Caco-2 (cell line): ENCODE results near the gene SYT7. TPM values are rescaled to one million over a fixed set of nuclear protein-coding genes. Genes with fewer than 3 reads are reported as not detected.
A peak's percentile ranks its signal among the peaks of the same experiment; 100 is the strongest.

Source experiments
- BruUV-seq: library from RNA; stranded (reverse); fragments of 400-500 nt; replicated peaks from 2 replicates; lab custom pipeline; 2021; lab: Mats Ljungman, UMichigan
- CTCF ChIA-PET: fragments of 300-600 bp; sonication (Branson Sonifier 250); formaldehyde crosslinking; loops from one replicate; lab custom pipeline; 2022; ENCODE audit warnings: antibody characterized with exemption; lab: Charles Lee
- POLR2A ChIA-PET: fragments of 300-600 bp; sonication (Branson Sonifier 250); formaldehyde crosslinking; loops from one replicate; lab custom pipeline; 2022; ENCODE audit warnings: antibody characterized with exemption; lab: Charles Lee
- DNase-seq, 2 experiments: peaks; one replicate each; pipeline versions ENCODE4 v3.0.0 to v3.0.0-alpha.2; 2020 to 2022
- H3K27me3 ChIP-seq: replicated peaks from 2 replicates; pipeline ENCODE4 v1.6.0; 2011; ENCODE audit warnings: low read length; ENCODE audit not compliant: control insufficient read depth, insufficient read depth
- H3K36me3 ChIP-seq: 2 replicates; pipeline ENCODE4 v1.5.1; 2011; ENCODE audit warnings: low read length; ENCODE audit not compliant: control insufficient read depth, insufficient read depth
- H3K4me1 ChIP-seq: fragments of 250-450 bp; sonication (Bioruptor Pico); 2 replicates; pipeline ENCODE4 v1.5.1; 2020; ENCODE audit warnings: mild to moderate bottlenecking
- H3K4me3 ChIP-seq: 2 replicates; pipeline ENCODE4 v1.5.1; 2011; ENCODE audit warnings: low read depth, mild to moderate bottlenecking, control low read depth, low read length
- H3K9me3 ChIP-seq: fragments of 250-450 bp; sonication (Bioruptor Pico); 2 replicates; pipeline ENCODE4 v1.5.1; 2020; ENCODE audit warnings: mild to moderate bottlenecking, moderate library complexity
- H3K27ac Mint-ChIP-seq: one replicate; pipeline ENCODE4 v1.8.0; 2022; ENCODE audit warnings: mixed read lengths; ENCODE audit not compliant: unreplicated experiment
- H3K27me3 Mint-ChIP-seq: one replicate; pipeline ENCODE4 v1.8.0; 2022; ENCODE audit warnings: mixed read lengths; ENCODE audit not compliant: insufficient read depth, unreplicated experiment
- H3K36me3 Mint-ChIP-seq: one replicate; pipeline ENCODE4 v1.8.0; 2022; ENCODE audit warnings: mild to moderate bottlenecking, mixed read lengths; ENCODE audit not compliant: insufficient read depth, unreplicated experiment
- H3K4me1 Mint-ChIP-seq: one replicate; pipeline ENCODE4 v1.8.0; 2022; ENCODE audit warnings: low read depth, mixed read lengths; ENCODE audit not compliant: unreplicated experiment
- H3K4me3 Mint-ChIP-seq: one replicate; pipeline ENCODE4 v1.8.0; 2022; ENCODE audit warnings: mild to moderate bottlenecking, moderate library complexity, mixed read lengths; ENCODE audit not compliant: unreplicated experiment
- H3K9me3 Mint-ChIP-seq: one replicate; pipeline ENCODE4 v1.8.0; 2022; ENCODE audit warnings: mixed read lengths; ENCODE audit not compliant: unreplicated experiment
- intact Hi-C: fragments of 100-400 bp; cut with micrococcal nuclease; formaldehyde crosslinking; loops from one replicate; pipeline ENCODE4 v1.10.0; 2022; ENCODE audit not compliant: unreplicated experiment
- total RNA-seq: library from RNA; stranded (reverse); gene quantifications from 2 replicates; pipeline ENCODE4 v1.2.3, GENCODE V29; 2022
- TF ChIP-seq, protein P1 (sequence below), 2 experiments: fragments of 200-600 bp in 1 of 2; IDR thresholded peaks; 1 replicate in 1 of 2; 2 replicates in 1 of 2; pipeline versions ENCODE4 v1.5.1 to v1.8.0; 2011 to 2022; ENCODE audit warnings: antibody characterized with exemption in 1 of 2, control low read depth in 1 of 2, inconsistent platforms in 1 of 2, low read depth in 1 of 2, low read length in 1 of 2, mild to moderate bottlenecking in 1 of 2, moderate library complexity in 1 of 2; ENCODE audit not compliant: insufficient read depth in 1 of 2, severe bottlenecking in 1 of 2, unreplicated experiment in 1 of 2

Gene SYT7
- total RNA-seq, 1 experiment from 2014 or later: 33.5 TPM

- TF ChIP-seq, protein P1, sequence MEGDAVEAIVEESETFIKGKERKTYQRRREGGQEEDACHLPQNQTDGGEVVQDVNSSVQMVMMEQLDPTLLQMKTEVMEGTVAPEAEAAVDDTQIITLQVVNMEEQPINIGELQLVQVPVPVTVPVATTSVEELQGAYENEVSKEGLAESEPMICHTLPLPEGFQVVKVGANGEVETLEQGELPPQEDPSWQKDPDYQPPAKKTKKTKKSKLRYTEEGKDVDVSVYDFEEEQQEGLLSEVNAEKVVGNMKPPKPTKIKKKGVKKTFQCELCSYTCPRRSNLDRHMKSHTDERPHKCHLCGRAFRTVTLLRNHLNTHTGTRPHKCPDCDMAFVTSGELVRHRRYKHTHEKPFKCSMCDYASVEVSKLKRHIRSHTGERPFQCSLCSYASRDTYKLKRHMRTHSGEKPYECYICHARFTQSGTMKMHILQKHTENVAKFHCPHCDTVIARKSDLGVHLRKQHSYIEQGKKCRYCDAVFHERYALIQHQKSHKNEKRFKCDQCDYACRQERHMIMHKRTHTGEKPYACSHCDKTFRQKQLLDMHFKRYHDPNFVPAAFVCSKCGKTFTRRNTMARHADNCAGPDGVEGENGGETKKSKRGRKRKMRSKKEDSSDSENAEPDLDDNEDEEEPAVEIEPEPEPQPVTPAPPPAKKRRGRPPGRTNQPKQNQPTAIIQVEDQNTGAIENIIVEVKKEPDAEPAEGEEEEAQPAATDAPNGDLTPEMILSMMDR (IDR thresholded peaks at IDR 0.05; ENCODE audit: insufficient read depth in 1 of 2, low read depth in 1 of 2, low read length in 1 of 2, severe bottlenecking in 1 of 2, unreplicated experiment in 1 of 2): no peak
- Histone ChIP-seq H3K4me3 (no peak overlapping the region), H3K4me1 (peaks cover 16% of the 10 kb centered on the region), H3K36me3 (no peaks in the 10 kb centered on the region), H3K27me3 (no peaks in the 10 kb centered on the region), H3K9me3 (no peaks in the 10 kb centered on the region)
- H3K27me3 Mint-ChIP-seq: no peaks in the 10 kb centered on the region
- CTCF ChIA-PET: interaction anchor here (0.5 to 2.1 kb wide), 3 partner anchors 42 to 87 kb away, joined by 4 to 8 read pairs (median 8); no protein-coding TSS in a partner anchor
- no peak overlapping the region for H3K4me3 Mint-ChIP-seq
- peaks cover 21% of the 10 kb centered on the region for H3K4me1 Mint-ChIP-seq
- intact Hi-C loops: no loop called here
- no peak overlapping the region for H3K27ac Mint-ChIP-seq
- H3K36me3 Mint-ChIP-seq: no peaks in the 10 kb centered on the region
- no peaks in the 10 kb centered on the region for H3K9me3 Mint-ChIP-seq
- POLR2A ChIA-PET: no interaction called here
- BruUV-seq: no TSS peak
- peak in 1 of 2 experiments; percentile 68 for DNase-seq
Observed at GRCh38 chr11:61489833-61490721, 90.8 kb downstream of the SYT7 start.

DNA sequence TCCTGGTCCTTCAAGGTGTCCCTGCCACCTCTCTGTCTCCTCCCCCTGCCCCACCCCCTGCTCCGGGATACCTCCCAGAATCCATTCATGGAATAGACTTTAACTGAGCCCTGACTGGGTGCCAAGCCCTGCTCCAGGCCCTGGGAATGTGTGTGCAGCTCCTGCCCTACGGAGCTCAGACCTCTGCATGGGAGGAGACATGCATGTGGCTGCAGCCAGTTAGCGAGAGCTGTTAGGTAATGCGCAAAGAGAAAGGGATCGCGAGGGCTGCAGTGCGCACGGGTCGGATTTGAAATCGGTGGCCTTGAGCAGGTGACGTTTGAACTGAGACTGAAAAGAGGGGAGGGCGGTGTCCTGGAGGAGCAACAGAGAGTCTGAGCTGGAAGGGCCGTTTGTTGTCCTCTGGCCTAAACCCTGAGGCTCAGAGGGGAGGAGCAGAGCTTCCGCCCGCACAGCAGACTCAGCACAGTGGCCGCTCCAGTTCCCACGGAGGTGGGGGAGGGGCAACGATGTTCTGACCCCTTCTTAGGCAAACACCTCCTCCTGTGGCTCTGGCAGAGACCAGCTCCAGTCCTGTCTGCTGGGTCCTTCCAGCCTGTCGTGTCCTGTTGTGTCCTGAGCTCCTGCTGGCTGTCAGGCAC lies 92.1 kb downstream of the SYT7 start:
- Mint-ChIP-seq H3K9me3 (no peaks in the 10 kb centered on the region), H3K36me3 (no peaks in the 10 kb centered on the region), H3K27ac (peak overlapping the region; percentile 29), H3K27me3 (no peaks in the 10 kb centered on the region), H3K4me3 (peak overlapping the region; percentile 61), H3K4me1 (peaks cover 24% of the 10 kb centered on the region)
- Histone ChIP-seq H3K4me1 (peaks cover 16% of the 10 kb centered on the region), H3K4me3 (no peak overlapping the region), H3K9me3 (no peaks in the 10 kb centered on the region), H3K36me3 (no peaks in the 10 kb centered on the region), H3K27me3 (no peaks in the 10 kb centered on the region)
- DNase-seq: peak; percentile 75 to 80
- POLR2A ChIA-PET: no interaction called here
- CTCF ChIA-PET: interaction anchor here (0.6 to 2.1 kb wide), 9 partner anchors 10 to 178 kb away, joined by 4 to 13 read pairs (median 5); no protein-coding TSS in a partner anchor
- BruUV-seq: no TSS peak
- TF ChIP-seq, protein P1 (IDR thresholded peaks at IDR 0.05; ENCODE audit: insufficient read depth in 1 of 2, low read depth in 1 of 2, low read length in 1 of 2, severe bottlenecking in 1 of 2, unreplicated experiment in 1 of 2): no peak
- intact Hi-C loops: no loop called here

DNA sequence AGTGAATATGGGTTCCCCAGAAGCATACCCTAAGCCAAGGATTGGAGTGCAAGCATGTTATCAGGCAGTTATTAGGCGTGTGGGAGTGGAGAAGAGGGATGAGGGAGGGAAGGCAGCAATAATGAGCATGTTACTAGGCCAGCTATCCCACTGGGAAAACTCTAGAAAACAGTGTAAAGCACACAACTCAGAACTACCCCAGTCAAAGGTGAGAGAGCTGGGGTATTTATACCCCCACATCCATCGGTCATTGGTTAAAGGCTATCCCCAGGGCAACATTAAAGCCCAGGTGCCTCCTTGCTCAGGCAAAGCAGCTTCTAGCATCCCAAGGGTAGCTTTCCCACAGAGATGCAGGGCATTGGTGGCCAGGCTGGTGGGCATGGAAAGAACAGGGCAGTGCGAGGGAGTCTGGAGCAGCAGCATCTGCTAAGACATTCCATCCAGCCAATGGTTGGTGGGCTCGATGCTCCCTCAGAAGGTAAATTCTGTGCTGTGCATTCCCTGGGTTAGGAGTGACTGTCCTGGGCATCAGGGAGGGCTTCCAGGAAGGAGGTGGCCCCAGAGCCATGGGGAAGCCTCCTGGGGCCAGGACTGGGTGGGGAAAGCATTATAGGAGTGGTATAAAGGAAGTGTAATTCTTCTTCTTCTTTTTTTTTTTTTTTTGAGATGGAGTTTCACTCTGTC lies 93.4 kb downstream of the SYT7 start:
- H3K27me3 Mint-ChIP-seq: no peaks in the 10 kb centered on the region
- Histone ChIP-seq H3K36me3 (no peaks in the 10 kb centered on the region), H3K4me3 (no peak overlapping the region), H3K9me3 (no peaks in the 10 kb centered on the region), H3K4me1 (peaks cover 16% of the 10 kb centered on the region), H3K27me3 (no peaks in the 10 kb centered on the region)
- no peak for DNase-seq
- TF ChIP-seq, protein P1 (IDR thresholded peaks at IDR 0.05; ENCODE audit: insufficient read depth in 1 of 2, low read depth in 1 of 2, low read length in 1 of 2, severe bottlenecking in 1 of 2, unreplicated experiment in 1 of 2): no peak
- H3K36me3 Mint-ChIP-seq: no peaks in the 10 kb centered on the region
- H3K27ac Mint-ChIP-seq: no peak overlapping the region
- CTCF ChIA-PET: interaction anchor here (0.7 kb wide), 1 partner anchor 246 kb away, joined by 3 read pairs; no protein-coding TSS in a partner anchor
- intact Hi-C loops: no loop called here
- H3K4me3 Mint-ChIP-seq: no peak overlapping the region
- peaks cover 32% of the 10 kb centered on the region for H3K4me1 Mint-ChIP-seq
- no peaks in the 10 kb centered on the region for H3K9me3 Mint-ChIP-seq
- POLR2A ChIA-PET: no interaction called here
- BruUV-seq: no TSS peak
